ENCODE measurements around the gene TNFAIP2. TPM values are rescaled to one million over a fixed set of nuclear protein-coding genes. Genes with fewer than 3 reads are reported as not detected.
A peak's percentile ranks its signal among the peaks of the same experiment; 100 is the strongest.

The TNFAIP2 gene
- total RNA-seq, 1 experiment from 2014 or later, result 366 TPM

DNA sequence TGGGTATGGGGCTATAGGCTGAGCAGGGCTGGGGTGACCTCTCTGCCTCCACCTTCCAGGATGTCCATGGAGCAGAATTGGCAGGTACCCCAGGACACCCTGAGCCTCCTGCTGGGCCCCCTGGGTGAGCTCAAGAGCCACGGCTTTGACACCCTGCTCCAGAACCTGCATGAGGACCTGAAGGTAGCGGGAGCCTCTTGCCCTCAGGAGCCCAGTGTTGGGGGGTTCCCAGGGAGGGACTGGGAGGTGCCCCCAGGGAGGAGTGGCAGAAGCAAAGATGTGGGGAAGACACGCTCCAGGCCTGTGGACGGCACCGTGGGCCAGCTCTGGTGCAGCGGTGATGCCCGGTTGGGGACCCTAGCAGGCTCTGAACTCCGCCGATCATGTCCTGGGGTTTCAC, 8.3 kb downstream of the TNFAIP2 start:
- Histone ChIP-seq H3K27ac (peak overlapping the region; percentile 86), H3K9me2 (ENCODE audit: insufficient read depth) (no peaks in the 10 kb centered on the region), H4K20me1 (ENCODE audit: insufficient read depth) (peaks cover 32% of the 10 kb centered on the region), H2AFZ (no peak overlapping the region), H3K27me3 (ENCODE audit: insufficient read depth, low read depth) (no peaks in the 10 kb centered on the region), H3K4me2 (peak overlapping the region; percentile 94), H3K9me3 (ENCODE audit: insufficient read depth, low read depth) (no peaks in the 10 kb centered on the region), H3K4me3 (no peak overlapping the region), H3K79me2 (ENCODE audit: low read depth) (peaks cover 76% of the 10 kb centered on the region), H3K4me1 (replicated peaks; ENCODE audit: insufficient read depth) (peaks cover 90% of the 10 kb centered on the region), H3K36me3 (ENCODE audit: low read depth) (peaks cover 70% of the 10 kb centered on the region), H3F3A (ENCODE audit: insufficient read depth, low read depth) (peaks cover 93% of the 10 kb centered on the region)
- ChIA-PET POLR2A (ENCODE audit: unreplicated experiment) (interaction anchor here (0.6 kb wide), 1 partner anchor 202 kb away, joined by 5 read pairs; the partner anchor contains the start of gene EIF5), CTCF (interaction anchor here (0.6 to 1.2 kb wide), 5 partner anchors 9 to 56 kb away, joined by 3 to 17 read pairs (median 3); no protein-coding TSS in a partner anchor)
- no TSS peak for BruUV-seq (replicated peaks)
- intact Hi-C loops (cut with micrococcal nuclease; ENCODE audit: unreplicated experiment), result no loop called here
- TF ChIP-seq, protein P1, sequence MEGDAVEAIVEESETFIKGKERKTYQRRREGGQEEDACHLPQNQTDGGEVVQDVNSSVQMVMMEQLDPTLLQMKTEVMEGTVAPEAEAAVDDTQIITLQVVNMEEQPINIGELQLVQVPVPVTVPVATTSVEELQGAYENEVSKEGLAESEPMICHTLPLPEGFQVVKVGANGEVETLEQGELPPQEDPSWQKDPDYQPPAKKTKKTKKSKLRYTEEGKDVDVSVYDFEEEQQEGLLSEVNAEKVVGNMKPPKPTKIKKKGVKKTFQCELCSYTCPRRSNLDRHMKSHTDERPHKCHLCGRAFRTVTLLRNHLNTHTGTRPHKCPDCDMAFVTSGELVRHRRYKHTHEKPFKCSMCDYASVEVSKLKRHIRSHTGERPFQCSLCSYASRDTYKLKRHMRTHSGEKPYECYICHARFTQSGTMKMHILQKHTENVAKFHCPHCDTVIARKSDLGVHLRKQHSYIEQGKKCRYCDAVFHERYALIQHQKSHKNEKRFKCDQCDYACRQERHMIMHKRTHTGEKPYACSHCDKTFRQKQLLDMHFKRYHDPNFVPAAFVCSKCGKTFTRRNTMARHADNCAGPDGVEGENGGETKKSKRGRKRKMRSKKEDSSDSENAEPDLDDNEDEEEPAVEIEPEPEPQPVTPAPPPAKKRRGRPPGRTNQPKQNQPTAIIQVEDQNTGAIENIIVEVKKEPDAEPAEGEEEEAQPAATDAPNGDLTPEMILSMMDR (conservative IDR thresholded peaks at IDR 0.05), result no peak
- TF ChIP-seq EZH2 (IDR thresholded peaks at IDR 0.05; ENCODE audit: low read depth), result no peak
- DNase-seq, result no peak

DNA sequence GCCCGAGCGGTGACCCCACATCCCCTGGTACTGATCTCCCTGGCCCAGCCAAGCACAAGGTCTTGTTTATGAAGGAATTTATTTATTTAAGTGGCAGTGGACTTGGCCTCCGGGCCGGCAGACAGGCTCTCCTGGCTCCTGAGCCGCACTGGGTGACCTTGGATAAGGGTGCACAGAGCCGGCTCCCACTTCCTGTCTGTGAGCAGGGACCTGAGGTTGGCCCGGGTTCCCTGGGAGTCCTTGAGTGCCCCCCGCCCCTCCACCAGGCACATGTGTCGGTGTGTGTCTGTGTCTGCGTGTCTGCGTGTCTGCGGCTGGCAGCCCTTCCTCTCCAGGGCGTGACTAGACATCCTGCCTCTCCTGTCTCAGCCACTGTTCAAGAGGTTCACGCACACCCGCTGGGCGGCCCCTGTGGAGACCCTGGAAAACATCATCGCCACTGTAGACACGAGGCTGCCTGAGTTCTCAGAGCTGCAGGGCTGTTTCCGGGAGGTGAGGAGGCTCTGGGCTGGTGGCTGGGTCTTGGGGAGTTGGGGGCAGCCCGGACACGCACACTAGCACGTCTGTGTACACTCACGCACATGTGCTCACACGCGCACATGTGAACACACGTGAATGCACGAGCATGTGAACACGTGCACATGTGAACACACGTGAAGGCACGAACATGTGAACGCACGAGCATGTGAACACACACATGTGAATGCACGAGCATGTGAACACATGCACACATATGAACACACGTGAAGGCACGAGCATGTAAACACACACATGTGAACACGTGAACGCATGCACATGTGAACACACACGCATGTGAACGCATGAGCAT, 9.3 kb downstream of the TNFAIP2 start:
- peaks cover 98% of the 10 kb centered on the region for H3F3A ChIP-seq (ENCODE audit: insufficient read depth, low read depth)
- BruUV-seq (replicated peaks), result no TSS peak
- DNase-seq, result no peak
- TF ChIP-seq, protein P1 (conservative IDR thresholded peaks at IDR 0.05), result no peak
- TF ChIP-seq EZH2 (IDR thresholded peaks at IDR 0.05; ENCODE audit: low read depth), result no peak
- H3K27ac ChIP-seq, result peak overlapping the region; percentile 38
- H3K9me2 ChIP-seq (ENCODE audit: insufficient read depth), result no peaks in the 10 kb centered on the region
- H2AFZ ChIP-seq, result no peak overlapping the region
- no peak overlapping the region for H3K4me3 ChIP-seq
- ChIA-PET POLR2A (ENCODE audit: unreplicated experiment) (no interaction called here), CTCF (interaction anchor here (0.6 kb wide), 1 partner anchor 156 kb away, joined by 4 read pairs; no protein-coding TSS in a partner anchor)
- no peaks in the 10 kb centered on the region for H3K9me3 ChIP-seq (ENCODE audit: insufficient read depth, low read depth)
- peaks cover 29% of the 10 kb centered on the region for H4K20me1 ChIP-seq (ENCODE audit: insufficient read depth)
- peaks cover 66% of the 10 kb centered on the region for H3K36me3 ChIP-seq (ENCODE audit: low read depth)
- H3K4me2 ChIP-seq, result no peak overlapping the region
- intact Hi-C loops (cut with micrococcal nuclease; ENCODE audit: unreplicated experiment), result no loop called here
- H3K27me3 ChIP-seq (ENCODE audit: insufficient read depth, low read depth), result no peaks in the 10 kb centered on the region
- peaks cover 69% of the 10 kb centered on the region for H3K79me2 ChIP-seq (ENCODE audit: low read depth)
- H3K4me1 ChIP-seq (replicated peaks; ENCODE audit: insufficient read depth), result peaks cover 98% of the 10 kb centered on the region

DNA sequence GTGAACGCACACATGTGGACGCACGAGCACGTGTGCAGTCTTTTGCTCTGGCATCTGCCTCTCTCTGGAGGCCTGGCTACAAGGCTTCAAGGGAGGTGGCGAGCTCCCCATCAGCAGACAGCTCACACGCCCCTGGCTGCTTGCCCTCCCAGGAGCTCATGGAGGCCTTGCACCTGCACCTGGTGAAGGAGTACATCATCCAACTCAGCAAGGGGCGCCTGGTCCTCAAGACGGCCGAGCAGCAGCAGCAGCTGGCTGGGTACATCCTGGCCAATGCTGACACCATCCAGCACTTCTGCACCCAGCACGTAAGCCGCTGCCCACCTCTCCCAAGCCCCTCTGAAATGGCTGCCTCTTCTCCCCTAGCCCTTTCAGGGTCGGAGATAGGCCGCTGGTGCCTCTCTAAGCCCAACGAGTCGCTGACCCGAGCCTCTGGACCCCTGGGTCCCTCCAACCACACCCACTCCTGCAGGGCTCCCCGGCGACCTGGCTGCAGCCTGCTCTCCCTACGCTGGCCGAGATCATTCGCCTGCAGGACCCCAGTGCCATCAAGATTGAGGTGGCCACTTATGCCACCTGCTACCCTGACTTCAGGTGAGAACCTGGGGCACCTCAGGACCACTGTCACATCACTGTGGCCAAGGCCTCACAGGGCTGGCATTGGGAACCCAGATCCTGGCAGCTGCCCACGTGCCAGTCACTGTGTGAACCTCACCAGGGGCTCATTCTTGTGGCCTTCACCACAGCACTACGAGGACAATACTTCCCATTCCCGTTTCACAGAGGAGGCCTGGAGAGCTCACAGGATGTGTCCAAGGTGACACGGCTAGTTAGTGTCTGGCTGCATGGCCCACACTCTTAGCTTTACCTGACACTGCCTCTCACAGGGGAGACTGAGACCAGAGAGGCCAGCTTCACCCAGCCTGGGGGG, 10.2 kb downstream of the TNFAIP2 start:
- Histone ChIP-seq H3K27ac (peak overlapping the region; percentile 48), H3K27me3 (ENCODE audit: insufficient read depth, low read depth) (no peaks in the 10 kb centered on the region), H3K4me2 (peak overlapping the region; percentile 11; the same call in 1 of the 2 replicates), H3K36me3 (ENCODE audit: low read depth) (peaks cover 62% of the 10 kb centered on the region), H4K20me1 (ENCODE audit: insufficient read depth) (peaks cover 23% of the 10 kb centered on the region), H3K9me3 (ENCODE audit: insufficient read depth, low read depth) (no peaks in the 10 kb centered on the region), H3K4me1 (replicated peaks; ENCODE audit: insufficient read depth) (peaks cover 93% of the 10 kb centered on the region), H3K79me2 (ENCODE audit: low read depth) (peaks cover 61% of the 10 kb centered on the region), H3K4me3 (no peak overlapping the region), H2AFZ (no peak overlapping the region), H3K9me2 (ENCODE audit: insufficient read depth) (no peaks in the 10 kb centered on the region), H3F3A (ENCODE audit: insufficient read depth, low read depth) (peaks cover 98% of the 10 kb centered on the region)
- CTCF ChIA-PET, result interaction anchor here (0.5 to 1.8 kb wide), 3 partner anchors 29 to 155 kb away, joined by 4 to 7 read pairs (median 4); no protein-coding TSS in a partner anchor
- POLR2A ChIA-PET (ENCODE audit: unreplicated experiment), result no interaction called here
- intact Hi-C loops (cut with micrococcal nuclease; ENCODE audit: unreplicated experiment), result no loop called here
- no peak for TF ChIP-seq EZH2 (IDR thresholded peaks at IDR 0.05; ENCODE audit: low read depth)
- TF ChIP-seq, protein P1 (conservative IDR thresholded peaks at IDR 0.05), result no peak
- no peak for DNase-seq
- BruUV-seq (replicated peaks), result no TSS peak

All from PC-9 (cell line).